Glomerular visceral epithelial cell (primary cell): Measurements from ENCODE around the gene GSTM4.
"Not testable (repeated sequence)": the region's sequence is repeated elsewhere in the genome, so short reads cannot be mapped to it uniquely, and the experiment has no call there.

Experiments
- DNase-seq: peaks from one replicate; pipeline ENCODE4 v3.0.0-alpha.2; 2016; ENCODE audit errors: extremely low spot score

GSTM4 gene

DNA sequence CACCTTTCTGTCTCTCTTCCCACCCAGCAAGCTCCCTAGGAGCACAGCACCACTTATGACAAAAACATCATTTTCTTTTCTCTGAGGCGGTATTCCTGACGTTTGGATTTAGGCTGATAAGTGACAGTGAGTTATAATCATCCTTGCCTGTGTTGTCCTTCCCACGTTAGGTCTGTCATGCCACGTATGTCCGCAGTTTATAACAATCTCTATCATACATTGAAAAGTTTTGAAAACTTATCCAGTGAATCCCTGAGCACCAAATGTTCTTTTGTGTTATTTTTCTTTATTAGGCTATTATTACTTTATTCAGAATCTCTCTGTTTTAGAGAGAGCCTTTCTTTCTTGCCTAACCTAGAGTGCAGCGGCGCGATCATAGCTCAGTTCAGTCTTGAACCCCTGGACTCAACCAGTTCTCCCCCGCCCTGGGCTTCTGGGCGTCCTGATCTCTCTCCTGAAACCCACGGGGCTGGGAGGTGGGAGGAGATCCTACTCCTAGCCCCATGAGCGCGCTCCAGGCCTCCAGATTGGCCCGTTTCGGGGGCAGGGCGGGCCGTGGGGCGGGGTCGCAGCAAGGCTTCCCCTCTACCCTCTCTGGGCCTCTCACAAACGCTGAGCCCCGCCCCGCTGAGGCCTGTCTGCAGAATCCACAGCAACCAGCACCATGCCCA lies 11.7 kb downstream of the GSTM4 start, which contains the start of gene GSTM2:
Gene GSTM2, plus strand, starts transcription at position 606 of the 671 bp plus-strand sequence. Its CDS starts 59 bp downstream, at position 665.
- no peak for DNase-seq

DNA sequence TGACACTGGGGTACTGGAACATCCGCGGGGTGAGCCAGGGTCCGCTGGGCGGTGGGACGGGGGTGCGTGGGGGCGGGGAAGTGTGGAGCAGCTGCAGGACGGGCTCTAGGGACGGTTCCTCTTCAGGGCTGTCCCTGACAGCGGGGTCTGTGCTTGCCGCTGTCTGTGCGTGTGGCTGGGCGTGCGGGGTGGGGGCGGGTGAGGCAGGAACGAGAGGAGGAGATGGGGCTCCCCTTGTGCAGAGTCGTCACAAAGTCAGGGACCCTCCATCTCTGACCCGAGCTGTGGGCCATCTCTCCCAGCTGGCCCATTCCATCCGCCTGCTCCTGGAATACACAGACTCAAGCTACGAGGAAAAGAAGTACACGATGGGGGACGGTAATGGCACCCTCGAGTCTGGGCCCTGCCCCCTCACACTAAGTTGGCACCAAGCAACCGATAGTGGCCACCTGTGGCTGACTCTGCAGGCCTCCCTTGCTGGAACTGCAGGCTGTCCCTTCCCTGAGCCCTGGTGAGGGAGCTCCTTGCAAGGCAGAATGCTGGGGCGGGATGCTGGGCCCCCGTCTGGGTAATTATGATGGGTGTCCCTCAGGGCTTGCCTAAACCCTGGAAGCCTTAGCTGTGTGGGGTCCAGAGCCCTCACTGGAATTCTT lies 12.3 kb downstream of the GSTM4 start:
- no peak for DNase-seq

DNA sequence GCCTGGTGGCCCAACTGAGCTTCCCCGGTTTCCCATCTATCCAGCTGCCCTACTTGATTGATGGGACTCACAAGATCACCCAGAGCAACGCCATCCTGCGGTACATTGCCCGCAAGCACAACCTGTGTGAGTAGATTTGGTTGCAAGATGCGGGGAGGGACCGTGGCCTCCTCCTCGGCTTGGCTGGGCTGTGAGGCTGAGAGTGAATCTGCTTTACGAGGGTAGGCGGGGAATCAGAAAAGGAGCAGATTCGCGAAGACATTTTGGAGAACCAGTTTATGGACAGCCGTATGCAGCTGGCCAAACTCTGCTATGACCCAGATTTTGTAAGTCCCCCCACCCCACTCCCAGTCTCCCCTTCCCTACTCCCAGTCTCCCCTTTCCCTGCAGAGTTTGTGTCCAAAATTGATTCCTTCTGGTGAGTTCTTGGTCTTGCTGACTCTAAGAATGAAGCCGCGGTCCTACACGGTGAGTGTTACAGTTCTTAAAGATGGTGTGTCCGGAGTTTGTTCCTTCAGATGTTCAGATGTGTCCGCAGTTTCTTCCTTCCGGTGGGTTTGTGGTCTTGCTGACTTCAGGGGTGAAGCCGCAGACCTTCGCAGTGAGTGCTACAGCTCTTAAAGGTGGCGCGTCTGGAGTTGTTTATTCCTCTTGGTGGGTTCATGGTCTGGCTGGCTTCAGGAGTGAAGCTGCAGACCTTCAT lies 13.5 kb downstream of the GSTM4 start:
- DNase-seq: no peak

DNA sequence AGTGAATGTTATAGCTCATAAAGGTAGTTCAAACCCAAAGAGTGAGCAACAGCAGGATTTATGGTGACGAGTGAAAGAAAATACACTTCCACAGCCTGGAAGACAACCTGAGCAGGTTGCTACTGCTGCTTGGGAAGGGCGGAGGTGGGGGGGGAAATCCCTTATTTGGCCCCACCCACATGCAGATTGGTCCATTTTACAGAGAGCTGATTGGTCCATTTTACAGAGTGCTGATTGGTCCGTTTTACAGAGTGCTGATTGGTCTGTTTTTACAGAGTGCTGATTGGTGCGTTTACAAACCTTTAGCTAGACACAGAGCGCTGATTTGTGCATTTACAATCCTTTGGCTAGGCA lies 14.0 kb downstream of the GSTM4 start:
- not testable (repeated sequence) for DNase-seq

DNA sequence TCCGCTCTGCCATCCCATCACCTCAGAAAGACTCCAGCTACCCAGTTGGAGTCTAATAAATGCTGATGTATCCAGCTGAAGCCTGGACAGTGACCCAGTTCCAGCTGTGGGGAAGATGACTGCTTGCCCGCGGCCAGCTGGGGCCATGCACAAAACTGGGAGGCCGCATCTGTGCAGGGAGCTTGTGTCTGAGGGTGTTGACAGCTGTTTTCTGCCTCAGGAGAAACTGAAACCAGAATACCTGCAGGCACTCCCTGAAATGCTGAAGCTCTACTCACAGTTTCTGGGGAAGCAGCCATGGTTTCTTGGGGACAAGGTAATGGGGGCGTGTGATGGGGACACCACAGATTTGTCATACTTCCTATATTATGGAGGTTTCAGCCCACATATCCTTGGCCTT lies 15.2 kb downstream of the GSTM4 start:
- DNase-seq: no peak

DNA sequence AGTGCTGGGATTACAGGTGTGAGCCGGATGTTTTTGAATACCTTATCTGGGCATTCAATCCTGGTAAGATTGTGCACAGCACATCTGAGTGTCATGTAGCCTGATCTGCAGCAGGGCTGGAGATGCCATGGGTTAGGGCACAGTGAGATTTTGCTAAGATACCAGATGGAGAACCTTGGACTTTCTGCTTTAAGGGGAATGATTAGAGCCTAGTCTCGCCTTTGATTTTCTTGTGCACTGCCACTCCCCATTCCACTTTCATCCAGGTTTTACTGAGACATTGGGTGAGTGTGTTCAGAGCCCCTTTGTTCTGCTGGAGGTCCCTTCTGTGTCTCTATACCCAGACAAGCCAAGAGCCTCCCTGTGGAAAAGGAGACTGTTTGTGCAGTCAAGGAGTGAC lies 18.0 kb downstream of the GSTM4 start:
- not testable (repeated sequence) for DNase-seq

DNA sequence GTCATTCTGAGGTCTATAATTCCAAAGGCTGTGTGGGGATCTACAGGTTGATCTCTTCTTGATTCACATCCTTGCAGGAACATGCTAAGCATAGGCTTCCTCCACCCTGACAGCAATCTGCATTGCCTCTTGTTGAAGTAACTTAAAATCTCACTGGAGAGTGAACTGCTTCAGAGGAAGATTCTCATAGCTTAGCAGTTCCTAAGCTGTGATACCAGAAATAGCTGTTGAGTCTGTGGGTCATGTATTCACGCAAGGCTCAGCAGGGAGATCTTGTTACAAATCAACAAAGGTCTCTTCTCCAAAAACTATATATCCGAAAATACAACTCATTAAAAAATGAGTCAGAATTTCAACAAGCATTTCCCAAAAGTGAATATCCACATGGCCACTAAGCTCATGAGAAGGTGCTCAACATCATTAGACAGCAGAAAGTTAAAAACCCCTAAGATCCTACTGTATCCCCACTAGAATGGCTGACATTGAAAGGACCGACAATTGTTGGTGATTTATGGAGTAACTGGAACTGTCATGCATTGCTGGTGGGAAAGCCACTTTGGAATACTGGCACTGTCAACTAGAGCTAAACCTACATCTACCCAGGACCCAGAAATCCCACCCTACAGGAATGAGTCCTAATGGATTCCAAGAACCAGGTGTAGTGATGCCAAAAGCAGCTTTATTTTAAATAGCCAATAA lies 20.9 kb downstream of the GSTM4 start:
- DNase-seq: not testable (repeated sequence)

DNA sequence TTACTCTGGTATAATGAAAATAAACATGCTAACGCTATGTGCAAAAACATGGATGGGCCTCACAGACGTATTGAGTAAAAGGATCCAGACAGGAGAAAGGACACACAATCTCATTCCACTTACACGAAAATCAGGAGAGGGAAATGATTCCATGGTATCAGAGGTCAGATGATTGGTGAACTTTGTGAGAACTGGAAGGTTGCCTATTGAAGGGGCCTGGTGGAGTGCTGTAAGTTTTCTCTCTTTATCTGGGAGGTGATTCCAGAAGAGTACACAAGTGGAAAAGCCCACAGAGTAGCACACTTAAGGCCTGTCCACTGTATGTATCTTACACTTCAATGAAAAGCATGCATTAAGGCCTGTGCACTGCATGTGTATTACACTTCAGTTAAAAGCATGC lies 21.6 kb downstream of the GSTM4 start:
- no peak for DNase-seq

DNA sequence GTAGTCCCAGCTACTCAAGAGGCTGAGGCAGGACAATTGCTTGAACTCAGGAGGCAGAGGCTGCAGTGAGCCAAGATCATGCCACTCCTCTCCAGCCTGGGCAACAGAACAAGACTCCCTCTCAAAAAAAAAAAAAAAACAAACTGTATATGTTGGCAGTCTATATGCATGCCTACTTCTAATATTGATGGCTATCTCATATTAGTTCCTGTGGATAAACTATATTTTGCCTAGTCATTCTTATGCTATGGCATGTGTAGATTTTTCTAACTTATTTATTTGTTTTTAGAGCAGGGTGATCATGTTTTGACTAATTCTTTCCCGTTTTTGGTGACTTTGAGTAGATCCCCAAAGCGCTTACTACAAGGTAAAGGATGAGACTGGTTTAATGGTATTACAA lies 22.7 kb downstream of the GSTM4 start:
- not testable (repeated sequence) for DNase-seq

DNA sequence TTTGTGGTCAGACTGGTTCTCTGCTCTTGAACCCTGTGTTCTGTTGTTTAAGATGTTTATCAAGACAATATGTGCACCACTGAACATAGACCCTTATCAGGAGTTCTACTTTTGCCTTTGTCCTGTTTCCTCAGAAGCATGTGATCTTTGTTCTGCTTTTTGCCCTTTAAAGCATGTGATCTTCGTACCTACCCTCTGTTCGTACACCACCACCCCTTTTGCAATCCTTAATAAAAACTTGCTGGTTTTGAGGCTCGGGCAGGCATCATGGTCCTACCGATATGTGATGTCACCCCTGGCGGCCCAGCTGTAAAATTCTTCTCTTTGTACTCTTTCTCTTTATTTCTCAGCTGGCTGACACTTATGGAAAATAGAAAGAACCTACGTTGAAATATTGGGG lies 28.9 kb downstream of the GSTM4 start:
- DNase-seq: not testable (repeated sequence)

DNA sequence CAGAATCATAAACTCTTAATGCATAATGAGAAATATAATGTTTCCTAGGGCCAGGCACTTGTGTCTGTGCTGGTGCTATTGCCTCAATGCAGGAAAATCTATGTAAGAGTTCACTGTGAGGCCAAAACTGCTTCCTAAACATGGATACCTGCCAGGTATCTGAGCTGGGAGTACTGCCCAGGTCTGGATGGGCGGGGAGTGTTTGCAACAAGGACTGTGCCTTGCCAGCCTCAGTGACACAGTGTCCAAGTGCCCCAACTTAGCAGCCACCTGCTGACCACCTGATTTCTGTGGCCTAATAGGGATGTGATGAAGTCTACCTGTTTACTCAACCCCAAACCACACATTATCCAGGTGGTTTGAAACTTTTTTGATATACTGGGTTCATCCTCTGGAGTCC lies 29.5 kb downstream of the GSTM4 start:
- DNase-seq: not testable (repeated sequence)

DNA sequence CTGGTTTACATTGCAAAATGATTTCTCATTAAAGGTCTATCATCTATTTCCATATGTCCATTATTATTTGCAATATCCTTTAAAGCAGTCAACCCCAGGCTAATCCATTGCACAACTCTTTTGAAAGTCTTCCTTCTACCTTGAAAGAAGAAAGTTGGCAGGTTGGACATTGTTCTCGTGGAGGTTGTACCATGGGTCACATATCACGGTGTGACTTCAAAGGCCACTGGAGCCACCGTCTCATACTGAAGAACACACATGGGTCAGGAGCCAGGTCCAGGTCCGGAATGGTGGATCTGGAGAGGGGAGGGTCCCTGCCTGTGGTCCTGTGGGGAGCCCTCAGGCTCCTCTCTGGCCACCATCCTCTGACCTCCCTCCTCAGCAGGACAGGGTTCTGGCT lies 30.0 kb downstream of the GSTM4 start:
- not testable (repeated sequence) for DNase-seq

DNA sequence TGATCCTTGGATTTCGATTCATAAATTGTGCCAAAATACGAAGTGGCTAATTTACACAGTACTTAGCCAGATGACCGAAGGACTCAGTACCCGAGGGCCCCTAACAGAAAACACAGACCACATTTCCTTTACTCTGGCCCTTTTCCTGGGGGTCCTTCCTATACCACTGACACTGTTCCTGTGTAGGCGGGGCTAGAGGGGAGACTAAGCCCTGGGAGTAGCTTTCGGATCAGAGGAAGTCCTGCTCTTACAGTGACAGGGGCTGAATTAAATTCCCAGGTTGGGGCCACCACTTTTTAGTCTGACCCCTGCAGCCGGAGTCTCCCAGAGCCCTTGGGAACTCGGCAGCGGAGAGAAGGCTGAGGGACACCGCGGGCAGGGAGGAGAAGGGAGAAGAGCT lies 31.2 kb downstream of the GSTM4 start:
- DNase-seq: not testable (repeated sequence)

DNA sequence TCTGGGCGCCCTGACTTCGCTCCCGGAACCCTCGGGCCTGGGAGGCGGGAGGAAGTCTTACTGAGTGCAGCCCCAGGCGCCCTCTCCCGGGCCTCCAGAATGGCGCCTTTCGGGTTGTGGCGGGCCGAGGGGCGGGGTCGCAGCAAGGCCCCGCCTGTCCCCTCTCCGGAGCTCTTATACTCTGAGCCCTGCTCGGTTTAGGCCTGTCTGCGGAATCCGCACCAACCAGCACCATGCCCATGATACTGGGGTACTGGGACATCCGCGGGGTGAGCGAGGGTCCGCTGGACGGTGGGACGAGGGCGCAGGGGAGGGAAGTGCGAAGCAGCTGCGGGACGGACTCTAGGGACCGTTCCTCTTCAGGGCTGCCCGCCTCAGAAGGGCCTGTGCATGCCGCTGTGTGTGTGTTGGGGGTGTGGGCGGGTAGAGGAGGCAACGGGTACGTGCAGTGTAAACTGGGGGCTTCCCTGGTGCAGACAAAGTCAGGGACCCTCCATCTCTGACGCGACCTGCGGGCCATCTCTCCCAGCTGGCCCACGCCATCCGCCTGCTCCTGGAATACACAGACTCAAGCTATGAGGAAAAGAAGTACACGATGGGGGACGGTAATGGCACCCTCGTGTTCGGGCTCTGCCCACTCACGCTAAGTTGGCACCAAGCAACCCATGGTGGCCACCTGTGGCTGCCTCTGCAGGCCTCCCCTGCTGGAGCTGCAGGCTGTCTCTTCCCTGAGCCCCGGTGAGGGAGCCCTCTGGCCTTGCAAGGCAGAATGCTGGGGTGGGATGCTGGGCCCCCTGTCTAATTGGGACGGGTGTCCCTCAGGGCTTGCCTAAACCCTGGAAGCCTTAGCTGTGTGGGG lies 32.0 kb downstream of the GSTM4 start, which contains the start of gene GSTM1:
Gene GSTM1, plus strand, starts transcription at position 177 of the 859 bp plus-strand sequence. Its CDS starts 57 bp downstream, at position 234.
- DNase-seq: peak; percentile 62

DNA sequence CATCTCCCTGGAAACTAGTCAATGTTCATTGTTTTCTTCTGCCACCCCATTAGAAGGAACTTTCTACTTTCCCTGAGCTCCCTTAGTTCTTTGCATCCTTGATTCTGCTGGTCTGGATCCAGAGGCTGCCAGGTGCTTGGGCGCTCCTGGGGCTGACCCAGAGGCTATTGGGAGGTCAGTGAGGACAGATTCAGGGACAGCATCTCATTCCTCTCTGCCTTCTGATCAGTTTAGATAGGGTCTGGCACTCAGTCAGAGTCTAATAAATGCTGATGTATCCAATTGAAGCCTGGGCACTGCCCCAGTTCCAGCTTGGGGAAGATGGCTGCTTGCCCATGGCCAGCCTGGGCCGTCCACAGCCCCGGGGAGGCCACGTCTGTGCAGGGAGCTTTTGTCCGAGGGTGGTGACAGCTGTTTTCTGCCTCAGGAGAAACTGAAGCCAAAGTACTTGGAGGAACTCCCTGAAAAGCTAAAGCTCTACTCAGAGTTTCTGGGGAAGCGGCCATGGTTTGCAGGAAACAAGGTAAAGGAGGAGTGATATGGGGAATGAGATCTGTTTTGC lies 34.0 kb downstream of the GSTM4 start:
- DNase-seq: no peak

DNA sequence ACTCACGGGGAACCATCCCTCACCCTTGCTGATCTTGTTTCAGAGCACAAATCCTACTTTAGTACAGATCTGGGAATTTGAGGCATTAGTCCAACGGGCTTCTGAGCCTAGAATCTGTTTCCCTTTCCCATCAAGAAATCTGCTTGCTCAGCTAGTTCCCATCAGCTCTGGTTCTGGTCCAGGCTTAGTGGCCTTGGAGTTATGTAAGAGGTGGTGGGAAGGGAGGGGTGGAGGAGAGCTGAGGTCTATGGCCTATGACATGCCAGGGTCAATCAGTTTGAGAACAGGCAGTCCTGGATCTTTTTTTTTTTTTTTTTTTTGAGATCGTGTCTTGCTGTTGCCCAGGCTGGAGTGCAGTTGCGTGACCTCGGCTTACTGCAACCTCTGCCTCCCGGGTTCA lies 35.9 kb downstream of the GSTM4 start:
- no peak for DNase-seq

DNA sequence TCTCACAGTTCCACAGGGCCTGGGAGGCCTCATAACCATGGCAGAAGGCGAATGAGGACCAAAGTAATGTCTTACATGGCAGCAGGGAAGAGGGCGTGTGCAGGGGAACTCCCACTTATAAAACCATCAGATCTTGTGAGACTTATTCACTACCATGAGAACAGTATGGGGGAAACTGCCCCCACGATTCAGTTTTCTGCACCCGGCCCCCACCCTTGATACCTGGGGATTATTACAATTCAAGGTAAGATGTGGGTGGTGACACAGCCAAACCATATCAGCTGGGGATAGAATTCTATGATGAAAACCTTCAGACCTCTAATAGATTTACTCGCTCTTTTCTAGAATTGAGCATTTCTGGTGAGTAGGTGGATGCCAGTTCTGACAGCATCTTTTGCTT lies 38.5 kb downstream of the GSTM4 start:
- DNase-seq: not testable (repeated sequence)

DNA sequence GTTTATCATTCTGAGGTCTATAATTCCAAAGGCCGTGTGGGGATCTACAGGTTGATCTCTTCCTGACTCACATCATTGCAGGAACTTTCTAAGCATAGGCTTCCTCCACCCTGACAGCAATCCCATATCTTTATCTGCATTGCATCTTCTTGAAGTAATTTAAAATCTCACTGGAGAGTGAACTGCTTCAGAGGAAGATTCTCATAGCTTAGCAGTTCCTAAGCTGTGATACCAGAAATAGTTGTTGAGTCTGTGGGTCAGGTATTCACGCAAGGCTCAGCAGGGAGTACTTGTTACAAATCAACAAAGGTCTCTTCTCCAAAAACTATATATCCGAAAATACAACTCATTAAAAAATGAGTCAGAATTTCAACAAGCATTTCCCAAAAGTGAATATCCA lies 39.2 kb downstream of the GSTM4 start:
- DNase-seq: not testable (repeated sequence)

DNA sequence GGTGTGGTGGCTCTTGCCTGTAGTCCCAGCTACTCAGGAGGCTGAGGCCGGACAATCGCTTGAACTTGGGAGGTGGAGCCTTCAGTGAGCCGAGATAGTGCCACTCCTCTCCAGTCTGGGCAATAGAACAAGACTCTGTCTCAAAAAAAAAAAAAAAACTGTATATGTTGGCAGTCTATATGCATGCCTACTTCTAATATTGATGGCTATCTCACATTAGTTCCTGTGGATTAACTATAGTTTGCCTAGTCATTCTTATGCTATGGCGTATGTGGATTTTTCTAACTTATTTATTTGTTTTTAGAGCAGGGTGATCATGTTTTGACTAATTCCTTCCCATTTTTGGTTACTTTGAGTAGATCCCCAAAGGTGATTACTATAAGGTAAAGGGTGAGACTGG lies 41.2 kb downstream of the GSTM4 start:
- DNase-seq: no peak

DNA sequence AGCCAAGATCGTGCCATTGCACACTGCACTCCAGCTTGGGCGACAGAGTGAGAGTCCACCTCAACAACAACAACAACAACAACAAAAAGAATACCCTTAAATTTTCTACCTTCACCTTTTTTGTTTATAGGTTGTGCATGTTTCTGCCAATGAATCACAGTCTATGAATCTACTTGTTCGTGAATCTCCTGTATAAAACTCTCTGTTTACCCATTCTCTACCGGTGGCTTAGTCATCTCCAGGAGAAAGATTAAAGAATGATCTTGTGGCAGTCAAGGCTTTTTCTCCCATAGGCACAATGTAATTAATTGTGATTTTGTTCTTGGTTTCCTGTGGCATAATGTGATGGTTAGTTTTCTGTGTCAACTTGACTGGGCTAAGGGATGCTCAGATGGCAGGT lies 42.0 kb downstream of the GSTM4 start:
- DNase-seq: not testable (repeated sequence)

DNA sequence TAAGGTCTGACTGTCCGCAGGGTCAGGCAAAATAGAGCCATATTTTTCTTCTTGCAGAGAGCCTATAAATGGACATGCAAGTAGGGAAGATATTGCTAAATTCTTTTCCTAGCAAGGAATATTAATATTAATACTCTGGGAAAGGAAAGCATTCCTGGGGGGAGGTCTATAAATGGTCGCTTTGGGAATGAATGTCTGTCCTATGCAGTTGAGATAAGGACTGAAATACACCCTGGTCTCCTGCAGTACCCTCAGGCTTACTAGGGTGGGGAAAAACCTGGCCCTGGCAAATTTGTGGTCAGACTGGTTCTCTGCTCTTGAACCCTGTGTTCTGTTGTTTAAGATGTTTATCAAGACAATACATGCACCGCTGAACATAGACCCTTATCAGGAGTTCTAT lies 47.0 kb downstream of the GSTM4 start:
- DNase-seq: not testable (repeated sequence)
